Choroid plexus epithelial cell (primary cell): ENCODE data around the gene IGF2.

Experiments used
- DNase-seq: peaks from one replicate; pipeline ENCODE4 v3.0.0-alpha.2; 2010; ENCODE audit warnings: low read depth
- H3K4me3 ChIP-seq: 2 replicates; pipeline ENCODE4 v1.5.1; 2011; ENCODE audit warnings: low read depth, mild to moderate bottlenecking, control low read depth, low read length, moderate library complexity
- CTCF ChIP-seq: conservative IDR thresholded peaks from 2 replicates; pipeline ENCODE4 v1.5.1; 2011; ENCODE audit warnings: low read depth, mild to moderate bottlenecking, control low read depth, inconsistent platforms, low read length, moderate library complexity

The IGF2 gene

GRCh38 chr11:2101171-2101675 lies 38.0 kb downstream of the IGF2 start:
- DNase-seq = no peak
- no peak for TF ChIP-seq CTCF
- no peak overlapping the region for H3K4me3 ChIP-seq

GRCh38 chr11:2100361-2101170 lies 38.6 kb downstream of the IGF2 start:
- no peak for DNase-seq
- no peak for TF ChIP-seq CTCF
- H3K4me3 ChIP-seq = no peak overlapping the region

GRCh38 chr11:2099516-2100349 lies 39.5 kb downstream of the IGF2 start:
- no peak for TF ChIP-seq CTCF
- H3K4me3 ChIP-seq = no peak overlapping the region
- no peak for DNase-seq

- H3K4me3 ChIP-seq = no peak overlapping the region
- DNase-seq = no peak
- no peak for TF ChIP-seq CTCF
These were observed 40.3 kb downstream of the IGF2 start for GRCh38 chr11:2098691-2099515.

GRCh38 chr11:2097998-2098690 lies 41.0 kb downstream of the IGF2 start:
- no peak for DNase-seq
- no peak for TF ChIP-seq CTCF
- no peak overlapping the region for H3K4me3 ChIP-seq

- DNase-seq = peak; percentile 97
- no peak for TF ChIP-seq CTCF
- peak overlapping the region; percentile 14 for H3K4me3 ChIP-seq
These were observed 41.7 kb downstream of the IGF2 start for GRCh38 chr11:2097356-2097997.
